A673 (cell line): ENCODE results near the gene MUC20.

Experiments
- CTCF ChIP-seq: fragments of 300-800, 200-600 bp; sonication (generic); conservative IDR thresholded peaks from 2 replicates; pipeline ENCODE4 v1.5.1; 2017; ENCODE audit warnings: low read depth, mild to moderate bottlenecking, antibody characterized with exemption, low read length, moderate library complexity, mixed read lengths
- EZH2 ChIP-seq: fragments of 200-600 bp; sonication (generic); IDR thresholded peaks from 2 replicates; pipeline ENCODE4 v1.6.1; 2017; ENCODE audit warnings: borderline replicate concordance, low read depth, mild to moderate bottlenecking, mixed read lengths, antibody characterized with exemption, low read length; ENCODE audit not compliant: poor library complexity, severe bottlenecking

GRCh38 chr3:195770081-195770840 is 49.5 kb downstream of the MUC20 start:
- TF ChIP-seq CTCF (no peak), EZH2 (no peak)
